Prostate gland (tissue), 2 donors: ENCODE measurements around the gene DYNLRB1.

Experiments used
- CTCF ChIP-seq, 4 experiments: fragments of 200-600 bp in 2 of 4; fragments of 450-650 bp in 2 of 4; sonication (generic) in 2 of 4; IDR thresholded peaks; 1 replicate in 3 of 4; 2 replicates in 1 of 4; pipeline ENCODE4 v1.5.1; 2016 to 2019; ENCODE audit warnings: antibody characterized with exemption in 4 of 4, mild to moderate bottlenecking in 2 of 4, moderate library complexity in 2 of 4
- POLR2A ChIP-seq: fragments of 450-650 bp; IDR thresholded peaks from one replicate; pipeline ENCODE4 v1.6.1; 2016; ENCODE audit warnings: antibody characterized with exemption, mild to moderate bottlenecking

GRCh38 chr20:34553366-34553867 is 37.2 kb downstream of the DYNLRB1 start:
- TF ChIP-seq CTCF (IDR thresholded peaks at IDR 0.05) (no peak), POLR2A (no peak)
